HG02798 (cell line): ENCODE data around the gene GPX4.

Experiments used
- ATAC-seq: cut with Tn5 transposase; IDR thresholded peaks from one replicate; pipeline ENCODE4 v1.9.1; 2021; ENCODE audit warnings: mild to moderate bottlenecking; ENCODE audit not compliant: unreplicated experiment, poor library complexity

The GPX4 gene, protein sequence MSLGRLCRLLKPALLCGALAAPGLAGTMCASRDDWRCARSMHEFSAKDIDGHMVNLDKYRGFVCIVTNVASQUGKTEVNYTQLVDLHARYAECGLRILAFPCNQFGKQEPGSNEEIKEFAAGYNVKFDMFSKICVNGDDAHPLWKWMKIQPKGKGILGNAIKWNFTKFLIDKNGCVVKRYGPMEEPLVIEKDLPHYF

DNA sequence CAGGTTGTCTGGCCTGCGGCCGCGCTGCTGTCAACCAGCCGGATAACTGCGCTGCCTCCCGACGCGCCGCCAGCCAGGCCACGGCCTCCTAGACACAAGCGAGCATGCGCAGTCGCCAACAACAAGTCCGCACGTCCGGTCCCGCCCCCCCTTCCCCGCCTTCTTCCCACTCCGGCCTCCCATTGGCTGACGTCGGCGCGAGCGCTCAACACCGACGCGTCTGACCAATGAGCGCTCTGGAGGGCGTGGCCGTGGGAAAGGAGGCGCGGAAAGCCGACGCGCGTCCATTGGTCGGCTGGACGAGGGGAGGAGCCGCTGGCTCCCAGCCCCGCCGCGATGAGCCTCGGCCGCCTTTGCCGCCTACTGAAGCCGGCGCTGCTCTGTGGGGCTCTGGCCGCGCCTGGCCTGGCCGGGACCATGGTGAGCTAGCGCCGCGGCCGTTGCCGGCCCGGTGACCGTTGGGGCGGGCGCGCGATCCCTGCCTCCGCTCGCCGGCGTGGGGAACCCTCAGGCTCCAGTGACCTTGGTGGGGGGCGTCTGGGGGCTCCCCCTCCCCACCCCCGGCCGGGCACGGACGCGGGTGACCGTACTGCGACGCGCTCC lies at the start of gene GPX4:
GPX4 (plus strand) TSS at position 287 of the 603 bp plus-strand sequence; CDS start at position 337, 50 bp downstream.
- peak; percentile 83 for ATAC-seq

DNA sequence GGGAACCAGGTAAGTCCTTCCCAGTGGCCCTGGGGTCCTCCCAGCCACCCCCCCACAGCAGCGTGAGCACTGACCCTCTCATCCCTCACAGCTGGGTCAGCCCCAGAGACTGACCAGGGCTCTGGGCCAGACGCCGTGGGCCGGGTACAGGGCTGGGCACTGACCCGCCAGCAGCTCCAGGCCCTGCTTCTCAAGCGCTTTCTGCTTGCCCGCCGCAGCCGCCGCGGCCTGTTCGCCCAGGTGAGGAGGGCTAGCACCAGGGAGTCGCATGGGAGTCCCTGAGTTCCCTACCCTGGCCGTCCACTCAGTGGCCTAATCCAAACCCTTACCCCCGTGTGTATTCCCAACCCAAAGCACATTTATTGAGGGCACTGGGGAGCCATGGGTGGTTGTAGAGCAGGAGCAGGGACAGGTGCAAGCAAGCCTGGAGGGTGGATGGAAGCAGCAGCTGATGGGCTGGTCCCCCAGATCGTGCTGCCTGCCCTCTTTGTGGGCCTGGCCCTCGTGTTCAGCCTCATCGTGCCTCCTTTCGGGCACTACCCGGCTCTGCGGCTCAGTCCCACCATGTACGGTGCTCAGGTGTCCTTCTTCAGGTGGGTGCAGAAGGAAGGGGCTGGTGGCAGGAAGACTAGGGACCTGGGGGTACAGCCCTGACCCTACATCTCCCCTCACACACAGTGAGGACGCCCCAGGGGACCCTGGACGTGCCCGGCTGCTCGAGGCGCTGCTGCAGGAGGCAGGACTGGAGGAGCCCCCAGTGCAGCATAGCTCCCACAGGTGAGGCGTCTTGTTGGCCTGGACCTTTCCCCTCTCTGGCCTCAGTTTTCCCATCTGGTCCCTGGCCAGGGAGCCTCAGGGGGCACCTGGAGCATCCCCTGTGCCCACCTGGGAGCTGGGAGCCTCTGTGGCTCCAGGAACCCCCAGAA lies 49.4 kb upstream of the GPX4 start:
- no peak for ATAC-seq

DNA sequence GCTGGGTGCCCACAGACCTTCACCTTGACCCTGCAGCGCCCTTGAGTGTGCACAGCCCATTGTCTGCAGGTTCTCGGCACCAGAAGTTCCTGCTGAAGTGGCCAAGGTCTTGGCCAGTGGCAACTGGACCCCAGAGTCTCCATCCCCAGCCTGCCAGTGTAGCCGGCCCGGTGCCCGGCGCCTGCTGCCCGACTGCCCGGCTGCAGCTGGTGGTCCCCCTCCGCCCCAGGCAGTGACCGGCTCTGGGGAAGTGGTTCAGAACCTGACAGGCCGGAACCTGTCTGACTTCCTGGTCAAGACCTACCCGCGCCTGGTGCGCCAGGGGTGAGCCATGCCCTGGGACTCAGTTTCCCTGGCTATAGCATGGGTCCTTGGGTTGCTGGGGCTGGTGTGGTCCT lies 48.8 kb upstream of the GPX4 start:
- ATAC-seq, result no peak

DNA sequence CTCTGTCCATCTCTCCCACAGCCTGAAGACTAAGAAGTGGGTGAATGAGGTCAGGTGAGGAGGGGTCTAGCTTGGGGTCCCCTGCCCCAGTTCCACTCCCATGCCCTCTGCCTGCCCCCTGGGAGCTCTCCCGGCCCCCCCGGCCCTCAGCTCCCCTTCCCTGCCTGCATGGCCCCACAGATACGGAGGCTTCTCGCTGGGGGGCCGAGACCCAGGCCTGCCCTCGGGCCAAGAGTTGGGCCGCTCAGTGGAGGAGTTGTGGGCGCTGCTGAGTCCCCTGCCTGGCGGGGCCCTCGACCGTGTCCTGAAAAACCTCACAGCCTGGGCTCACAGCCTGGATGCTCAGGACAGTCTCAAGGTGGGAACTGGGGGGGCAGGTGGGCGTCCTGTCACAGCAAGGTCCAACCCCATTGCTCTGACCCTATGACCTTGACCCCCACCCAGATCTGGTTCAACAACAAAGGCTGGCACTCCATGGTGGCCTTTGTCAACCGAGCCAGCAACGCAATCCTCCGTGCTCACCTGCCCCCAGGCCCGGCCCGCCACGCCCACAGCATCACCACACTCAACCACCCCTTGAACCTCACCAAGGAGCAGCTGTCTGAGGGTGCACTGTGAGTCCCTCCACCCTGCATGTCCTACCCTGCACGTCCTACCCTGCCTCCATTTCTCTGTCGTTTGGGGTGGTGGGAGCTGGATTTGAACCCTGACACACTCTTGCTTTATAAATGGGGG lies 47.7 kb upstream of the GPX4 start:
- ATAC-seq, result no peak

DNA sequence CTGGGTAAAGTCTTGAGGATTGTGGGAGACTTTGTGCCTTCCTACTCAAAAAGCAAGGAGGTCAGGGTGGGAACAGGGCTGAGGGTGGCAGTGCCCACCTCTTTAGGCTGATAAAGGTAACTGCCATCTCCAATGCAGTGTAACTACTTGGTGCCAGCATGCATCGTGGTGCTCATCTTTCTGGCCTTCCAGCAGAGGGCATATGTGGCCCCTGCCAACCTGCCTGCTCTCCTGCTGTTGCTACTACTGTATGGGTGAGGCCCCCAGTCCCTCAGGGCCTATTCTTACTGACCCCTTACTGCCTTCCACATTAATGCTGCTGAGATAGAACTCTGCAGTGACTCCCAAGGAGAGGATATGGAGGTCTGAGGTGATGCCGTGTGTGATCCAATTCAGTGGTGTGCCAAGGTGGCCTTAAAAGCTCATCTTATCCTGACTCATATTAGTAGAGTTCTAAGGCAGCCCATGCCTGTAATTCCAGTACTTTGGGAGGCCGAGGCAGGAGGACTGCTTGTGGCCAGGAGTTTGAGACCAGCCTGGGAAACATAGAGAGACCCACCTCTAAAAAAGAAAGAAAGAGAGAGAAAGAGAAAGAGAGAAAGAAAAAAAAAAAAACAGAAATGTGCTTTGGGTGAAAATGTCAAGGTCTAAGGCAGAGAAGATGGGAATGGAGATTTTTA lies 46.5 kb upstream of the GPX4 start:
- no peak for ATAC-seq

DNA sequence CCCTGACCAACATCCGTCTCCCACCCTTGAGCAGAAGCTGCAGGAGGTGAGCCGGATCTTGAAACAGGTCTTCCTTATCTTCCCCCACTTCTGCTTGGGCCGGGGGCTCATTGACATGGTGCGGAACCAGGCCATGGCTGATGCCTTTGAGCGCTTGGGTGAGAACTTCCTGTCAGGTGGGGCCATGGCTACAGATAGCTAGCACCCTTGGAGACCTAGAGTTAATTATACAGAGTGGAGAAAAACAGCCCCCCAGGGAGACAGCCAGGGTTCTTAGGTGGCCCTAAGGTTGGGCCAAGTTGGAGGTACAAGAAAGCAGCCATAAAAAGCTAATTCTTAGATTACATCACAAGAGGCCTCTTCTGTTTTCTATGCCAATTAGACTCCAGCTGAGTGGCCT lies 45.7 kb upstream of the GPX4 start:
- no peak for ATAC-seq

DNA sequence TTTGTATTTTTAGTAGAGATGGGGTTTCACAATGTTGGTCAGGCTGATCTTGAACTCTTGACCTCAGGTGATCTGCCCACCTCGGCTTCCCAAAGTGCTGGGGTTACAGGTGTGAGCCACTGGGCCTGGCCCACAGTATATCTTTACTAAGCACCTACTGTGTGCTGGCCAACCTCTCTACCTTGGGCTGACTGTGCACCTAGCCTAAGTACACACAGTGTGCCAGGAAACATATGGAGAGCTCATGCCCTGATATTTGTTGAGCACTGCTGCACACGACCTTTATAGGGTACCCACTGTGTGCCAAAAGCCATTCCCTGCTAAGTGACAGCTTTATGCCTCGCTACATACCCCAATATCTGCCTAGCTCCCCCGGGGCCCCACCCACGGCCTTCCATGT lies 43.1 kb upstream of the GPX4 start:
- no peak for ATAC-seq

DNA sequence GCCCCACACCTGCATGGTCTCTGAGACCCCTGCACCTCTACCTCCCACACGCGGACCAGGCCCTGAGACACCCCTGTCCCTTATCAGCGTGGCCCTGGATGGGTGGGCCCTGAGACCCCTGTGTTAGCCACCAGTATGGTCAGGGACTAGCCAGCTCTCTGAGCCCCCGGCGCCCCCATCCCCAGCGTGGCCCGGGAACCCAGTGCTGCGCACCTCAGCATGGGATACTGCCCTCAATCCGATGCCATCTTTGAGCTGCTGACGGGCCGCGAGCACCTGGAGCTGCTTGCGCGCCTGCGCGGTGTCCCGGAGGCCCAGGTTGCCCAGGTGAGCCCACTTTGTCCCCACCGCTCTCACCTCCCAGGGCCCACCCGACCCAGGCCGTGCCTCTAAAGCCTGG lies 41.8 kb upstream of the GPX4 start:
- ATAC-seq, result no peak

DNA sequence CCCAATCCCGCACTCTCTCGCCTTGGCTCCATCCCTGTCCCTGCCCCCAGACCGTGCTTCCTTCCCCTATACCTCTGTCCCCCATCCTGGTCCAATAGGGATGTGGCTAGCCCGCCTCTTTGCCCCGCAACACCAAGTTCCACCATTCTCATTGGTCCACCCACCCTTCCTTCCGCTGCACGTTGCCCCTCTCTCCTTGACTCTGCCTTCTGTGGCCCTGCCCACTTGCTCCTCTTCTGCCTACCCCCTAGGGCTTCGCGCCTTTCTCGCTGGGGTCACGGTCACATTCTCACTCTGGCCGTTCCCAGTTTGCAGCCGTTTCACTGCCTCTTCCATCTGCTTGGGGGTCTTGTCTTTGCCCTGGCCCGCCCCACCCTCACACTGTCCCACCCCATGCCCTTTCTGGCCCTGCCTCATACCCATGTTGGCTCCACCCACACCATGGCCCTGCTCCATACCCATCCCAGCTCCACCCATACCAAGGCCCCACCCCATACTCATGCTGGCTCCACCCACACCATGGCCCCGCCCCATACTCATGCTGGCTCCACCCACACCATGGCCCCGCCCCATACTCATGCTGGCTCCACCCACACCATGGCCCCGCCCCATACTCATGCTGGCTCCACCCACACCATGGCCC lies 41.3 kb upstream of the GPX4 start:
- no peak for ATAC-seq

DNA sequence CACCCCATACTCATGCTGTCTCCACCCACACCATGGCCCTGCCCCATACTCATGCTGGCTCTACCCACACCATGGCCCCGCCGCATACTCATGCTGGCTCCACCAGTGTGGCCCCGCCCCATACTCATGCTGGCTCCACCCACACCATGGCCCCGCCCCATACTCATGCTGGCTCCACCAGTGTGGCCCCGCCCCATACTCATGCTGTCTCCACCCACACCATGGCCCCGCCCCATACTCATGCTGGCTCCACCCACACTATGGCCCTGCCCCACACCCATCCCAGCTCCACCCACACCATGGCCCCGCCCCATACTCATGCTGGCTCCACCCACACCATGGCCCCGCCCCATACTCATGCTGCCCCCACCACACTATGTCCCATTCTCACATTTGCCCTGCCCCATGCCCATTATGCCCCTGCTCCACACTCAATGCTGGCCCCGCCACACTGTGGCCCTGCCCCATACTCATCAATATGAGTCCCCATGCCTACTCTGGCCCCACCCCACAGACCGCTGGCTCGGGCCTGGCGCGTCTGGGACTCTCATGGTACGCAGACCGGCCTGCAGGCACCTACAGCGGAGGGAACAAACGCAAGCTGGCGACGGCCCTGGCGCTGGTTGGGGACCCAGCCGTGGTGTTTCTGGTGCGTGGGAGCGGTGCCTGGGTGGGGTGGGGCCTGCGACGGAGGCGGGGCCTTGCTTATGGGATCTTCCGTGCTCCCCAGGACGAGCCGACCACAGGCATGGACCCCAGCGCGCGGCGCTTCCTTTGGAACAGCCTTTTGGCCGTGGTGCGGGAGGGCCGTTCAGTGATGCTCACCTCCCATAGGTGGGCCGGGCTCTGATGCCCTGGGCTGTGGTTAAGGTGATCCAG lies 40.5 kb upstream of the GPX4 start:
- ATAC-seq, result no peak

DNA sequence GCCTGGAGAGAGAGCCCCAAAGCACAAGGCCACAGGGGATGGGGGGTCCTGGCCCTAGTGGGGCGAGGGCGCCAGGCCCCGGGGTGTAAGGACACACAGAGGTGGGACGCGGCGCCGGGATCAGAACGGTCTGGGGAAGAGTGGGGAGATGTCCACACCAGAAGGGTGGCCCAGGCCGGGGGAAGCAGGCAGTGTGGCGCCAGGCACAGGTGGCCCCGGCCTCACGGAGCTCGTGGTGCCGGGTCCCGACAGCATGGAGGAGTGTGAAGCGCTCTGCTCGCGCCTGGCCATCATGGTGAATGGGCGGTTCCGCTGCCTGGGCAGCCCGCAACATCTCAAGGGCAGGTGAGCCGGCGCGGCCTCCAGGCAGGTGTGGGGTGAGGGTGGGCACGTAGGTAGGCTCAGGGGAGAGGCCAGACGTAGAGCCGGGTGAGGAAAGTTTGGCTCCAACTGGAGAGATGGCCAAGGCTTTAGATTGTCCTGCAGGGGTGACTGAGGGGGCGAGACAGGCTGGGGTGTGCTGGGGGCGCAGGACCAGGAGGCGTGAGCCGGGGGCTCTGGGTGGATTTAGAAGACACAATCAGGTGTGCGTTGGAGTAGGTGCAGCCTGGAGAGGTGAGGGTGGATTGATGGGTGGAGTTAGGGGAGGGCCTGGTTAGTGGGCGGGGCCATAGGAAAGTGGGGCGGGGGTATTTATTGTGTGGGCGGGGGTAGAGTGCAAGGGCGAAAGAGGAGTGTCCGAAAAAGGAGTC lies 39.7 kb upstream of the GPX4 start:
- no peak for ATAC-seq

DNA sequence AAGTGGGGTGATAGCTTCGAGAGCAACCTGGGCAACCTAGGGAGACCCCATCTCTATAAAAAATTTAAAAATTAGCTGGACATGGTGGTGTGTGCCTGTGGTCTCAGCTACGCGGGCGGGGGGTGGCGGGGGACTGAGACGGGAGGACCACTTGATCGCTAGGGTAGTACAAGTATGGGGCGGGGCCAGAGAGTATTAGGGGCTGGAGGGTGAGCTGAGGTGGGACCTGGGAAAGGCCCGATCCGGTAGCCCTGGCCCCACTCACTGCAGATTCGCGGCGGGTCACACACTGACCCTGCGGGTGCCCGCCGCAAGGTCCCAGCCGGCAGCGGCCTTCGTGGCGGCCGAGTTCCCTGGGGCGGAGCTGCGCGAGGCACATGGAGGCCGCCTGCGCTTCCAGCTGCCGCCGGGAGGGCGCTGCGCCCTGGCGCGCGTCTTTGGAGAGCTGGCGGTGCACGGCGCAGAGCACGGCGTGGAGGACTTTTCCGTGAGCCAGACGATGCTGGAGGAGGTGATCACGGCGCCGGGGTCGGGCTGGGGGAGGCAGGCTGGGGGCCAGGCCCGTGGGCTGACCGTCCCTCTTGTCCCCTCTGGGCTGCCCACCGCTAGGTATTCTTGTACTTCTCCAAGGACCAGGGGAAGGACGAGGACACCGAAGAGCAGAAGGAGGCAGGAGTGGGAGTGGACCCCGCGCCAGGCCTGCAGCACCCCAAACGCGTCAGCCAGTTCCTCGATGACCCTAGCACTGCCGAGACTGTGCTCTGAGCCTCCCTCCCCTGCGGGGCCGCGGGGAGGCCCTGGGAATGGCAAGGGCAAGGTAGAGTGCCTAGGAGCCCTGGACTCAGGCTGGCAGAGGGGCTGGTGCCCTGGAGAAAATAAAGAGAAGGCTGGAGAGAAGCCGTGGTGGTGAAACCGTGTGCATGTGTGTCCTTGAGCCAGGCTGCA lies 38.9 kb upstream of the GPX4 start:
- ATAC-seq, result no peak

DNA sequence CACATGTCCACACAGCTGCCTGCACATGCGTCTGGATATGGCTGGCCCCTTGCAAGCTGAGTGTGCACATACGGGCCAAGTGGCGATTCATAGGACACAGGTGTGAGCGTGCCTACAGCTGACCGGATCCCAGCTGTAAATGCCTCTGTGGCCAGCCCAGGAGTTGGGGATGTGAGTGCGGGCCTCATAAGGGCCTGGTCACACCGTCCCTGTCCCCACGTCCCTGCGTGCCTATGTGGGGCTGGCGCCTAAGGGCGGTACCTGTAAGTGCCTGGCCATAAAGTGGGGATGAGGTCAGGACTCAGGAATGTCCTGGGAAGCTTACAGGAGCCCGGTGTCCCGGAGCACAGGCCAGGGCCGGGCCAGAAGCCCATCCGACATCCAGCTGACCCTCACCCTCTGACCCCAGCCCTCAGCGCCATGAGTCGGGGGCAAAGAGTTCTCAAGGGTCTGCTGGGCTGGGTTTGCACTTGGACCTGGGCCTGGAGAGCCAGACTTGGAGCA lies 38.1 kb upstream of the GPX4 start:
- ATAC-seq, result no peak

DNA sequence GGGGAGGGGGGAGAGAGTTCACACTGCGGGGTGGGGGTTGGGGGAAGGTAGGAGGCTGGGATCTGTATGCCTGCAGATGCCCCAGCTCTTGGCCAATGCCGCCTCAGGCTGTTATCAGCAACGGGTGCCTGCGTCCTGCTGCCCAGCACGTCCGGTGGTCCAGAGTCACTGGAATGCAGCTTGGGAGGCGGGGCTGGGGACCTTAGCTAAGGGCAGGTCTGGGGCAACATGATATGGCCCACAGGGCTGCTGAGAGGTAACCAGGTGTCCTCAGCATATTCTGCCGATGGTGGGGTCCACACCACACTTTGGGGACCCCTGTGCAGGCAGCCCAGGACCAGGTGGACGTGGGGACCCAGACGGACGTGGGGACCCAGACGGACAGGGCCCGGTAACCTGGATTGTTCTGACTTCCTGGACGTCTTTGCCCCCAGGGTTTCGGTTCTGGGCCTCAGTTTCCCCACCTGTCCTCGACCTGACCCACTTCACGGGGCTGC lies 37.5 kb upstream of the GPX4 start:
- ATAC-seq, result no peak

DNA sequence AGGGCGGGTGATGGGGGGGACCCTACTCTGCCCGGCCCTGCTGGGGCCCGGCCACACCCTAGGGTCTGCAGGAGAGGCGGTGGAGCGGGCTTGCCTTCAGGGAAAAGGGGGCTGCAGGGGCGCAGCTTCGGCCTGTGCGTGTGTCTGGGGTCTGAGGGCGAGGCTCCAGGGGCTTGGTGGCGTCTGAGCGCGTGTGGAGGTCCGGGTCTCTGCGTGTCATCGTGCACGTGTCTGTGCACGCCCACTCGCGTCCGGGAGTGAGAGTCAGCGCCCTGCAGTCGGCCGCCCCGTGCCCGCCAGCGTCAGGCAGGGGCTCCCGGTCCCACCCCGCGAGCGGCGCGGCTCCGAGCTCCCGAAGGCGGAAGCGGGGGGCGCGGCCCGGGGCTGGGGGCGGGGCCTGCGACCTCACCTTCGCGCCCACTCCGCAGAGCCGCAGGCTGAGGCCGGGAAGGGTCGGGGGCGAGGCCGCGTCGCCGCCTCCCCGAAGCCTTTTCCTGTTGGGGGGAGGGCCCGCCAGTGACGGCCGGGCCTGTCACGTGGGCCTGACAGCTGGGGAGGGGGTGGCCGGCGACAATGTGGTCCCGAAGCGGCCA lies 37.0 kb upstream of the GPX4 start, which contains the start of gene ARHGAP45:
ARHGAP45 (plus strand) TSS at position 420 of the 593 bp plus-strand sequence. CDS start 239 bp downstream, outside the sequence.
- peak; percentile 41 for ATAC-seq

DNA sequence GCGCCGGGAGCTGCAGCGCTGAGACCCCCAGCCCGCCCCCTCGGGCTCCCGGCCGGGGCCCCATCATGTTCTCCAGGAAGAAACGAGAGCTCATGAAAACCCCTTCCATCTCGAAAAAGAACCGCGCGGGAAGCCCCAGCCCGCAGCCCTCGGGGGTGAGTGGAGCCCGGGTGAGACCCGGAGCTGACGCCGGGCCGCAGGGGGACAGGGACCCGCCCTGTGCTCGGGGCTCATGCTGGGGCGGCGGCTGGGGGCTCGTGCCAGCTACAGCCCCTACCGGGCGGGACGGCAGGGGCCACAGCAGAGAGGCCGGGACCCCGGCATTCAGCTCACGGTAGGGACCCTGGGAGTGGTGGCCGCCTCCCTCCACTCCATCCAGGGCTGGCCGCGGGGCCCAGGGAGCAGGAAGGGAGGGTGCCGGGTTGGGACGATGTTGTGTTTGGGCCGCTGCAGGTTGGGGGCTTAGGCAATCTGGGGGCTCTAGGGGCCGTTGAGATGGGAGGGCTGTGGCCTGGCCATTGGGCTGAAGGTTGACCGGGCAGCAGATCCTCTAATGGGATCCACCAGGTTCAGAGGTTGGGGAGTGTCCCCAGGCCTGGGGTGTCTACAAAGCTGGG lies 36.3 kb upstream of the GPX4 start:
- ATAC-seq, result peak; percentile 15
